ENCODE data around the gene SPIRE1.
"Not testable (repeated sequence)": the region's sequence is repeated elsewhere in the genome, so short reads cannot be mapped to it uniquely, and the experiment has no call there.

The SPIRE1 gene

DNA sequence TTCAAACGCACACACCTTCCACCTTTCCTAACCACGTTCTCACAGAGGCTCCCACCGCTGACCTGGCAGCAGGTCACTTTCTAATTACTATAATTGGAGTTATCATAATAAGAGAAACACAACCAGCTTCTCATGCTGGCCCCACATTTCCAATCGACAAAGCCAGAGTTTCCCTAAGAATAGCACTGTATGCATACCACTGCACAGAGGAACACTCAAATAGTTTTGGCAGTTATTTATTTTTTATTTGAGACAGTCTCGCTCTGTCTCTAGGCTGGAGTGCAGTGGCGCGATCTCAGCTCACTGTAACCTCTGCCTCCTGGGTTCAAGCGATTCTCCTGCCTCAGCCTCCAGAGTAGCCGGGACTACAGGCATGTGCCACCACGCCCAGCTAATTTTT is 176.0 kb downstream of the SPIRE1 start:
- DNase-seq: not testable (repeated sequence)

DNA sequence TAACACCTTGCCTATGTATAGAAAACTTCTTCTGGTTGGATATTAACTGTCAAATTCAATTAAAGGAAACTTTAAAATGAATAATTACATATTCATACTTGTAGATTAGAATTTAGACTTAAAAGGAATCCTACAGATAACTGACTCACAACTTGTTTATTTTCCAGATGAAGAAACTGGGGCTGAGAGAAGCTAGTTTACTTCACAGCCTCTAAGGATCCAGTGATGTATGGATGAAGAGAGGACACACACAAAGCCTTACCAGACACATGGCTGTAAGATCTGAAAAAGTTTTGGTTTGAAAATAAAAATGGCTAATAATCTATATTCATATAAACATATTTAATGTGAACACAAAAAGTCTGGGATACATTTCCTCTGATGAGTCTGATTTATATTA is 177.9 kb downstream of the SPIRE1 start:
- DNase-seq: no peak

DNA sequence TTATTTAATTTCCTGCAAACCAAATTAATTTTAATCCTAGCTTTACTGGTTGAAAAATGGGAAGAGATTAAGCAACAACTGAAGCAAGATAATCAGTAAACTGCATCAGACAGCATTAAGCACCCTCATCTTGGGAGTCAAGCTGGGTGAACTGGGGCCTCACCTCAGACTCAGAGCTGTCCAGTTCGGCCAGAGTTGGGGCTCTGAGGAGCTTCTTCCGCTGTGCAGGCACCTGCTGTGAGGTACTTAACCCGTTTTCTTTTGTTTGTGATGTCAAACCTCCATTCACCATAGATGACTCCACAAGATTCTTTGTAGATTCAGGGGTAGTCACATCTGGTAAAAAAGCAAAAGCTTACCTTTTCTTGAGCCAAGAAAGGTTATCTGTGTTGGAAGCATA is 178.4 kb downstream of the SPIRE1 start:
- DNase-seq: no peak

DNA sequence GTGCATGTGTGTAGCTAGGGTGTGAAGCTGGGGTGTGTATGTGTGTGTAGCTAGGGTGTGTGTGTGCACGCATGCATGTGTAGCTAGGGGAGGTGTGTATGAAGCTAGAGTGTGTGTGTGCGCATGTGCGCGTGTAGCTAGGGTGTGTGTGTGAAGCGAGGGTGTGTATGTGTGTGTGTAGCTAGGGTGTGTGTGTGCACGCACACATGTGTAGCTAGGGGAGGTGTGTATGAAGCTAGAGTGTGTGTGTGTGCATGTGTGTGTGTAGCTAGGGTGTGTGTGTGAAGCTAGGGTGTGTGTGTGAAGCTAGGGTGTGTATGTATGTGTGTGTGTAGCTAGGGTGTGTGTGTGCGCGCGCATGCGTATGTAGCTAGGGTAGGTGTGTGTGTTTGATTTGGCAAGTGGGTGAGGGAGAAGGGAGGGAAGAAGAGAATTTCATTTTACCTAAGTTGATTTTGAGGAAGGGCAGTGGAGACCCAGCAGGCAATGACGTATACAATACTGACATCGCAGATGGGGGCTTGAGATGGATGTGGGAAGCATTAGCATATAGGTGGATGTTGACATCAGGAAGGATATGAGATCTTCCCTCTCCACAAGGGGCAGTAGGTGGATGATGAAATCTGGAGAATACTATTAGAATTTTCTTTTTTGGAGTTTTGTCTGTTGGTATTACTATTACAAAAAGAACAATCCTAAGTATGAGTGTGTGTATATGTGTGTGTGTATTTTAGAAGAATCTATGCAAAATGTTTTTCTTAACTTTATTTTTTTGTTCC is 179.4 kb downstream of the SPIRE1 start:
- no peak for DNase-seq

DNA sequence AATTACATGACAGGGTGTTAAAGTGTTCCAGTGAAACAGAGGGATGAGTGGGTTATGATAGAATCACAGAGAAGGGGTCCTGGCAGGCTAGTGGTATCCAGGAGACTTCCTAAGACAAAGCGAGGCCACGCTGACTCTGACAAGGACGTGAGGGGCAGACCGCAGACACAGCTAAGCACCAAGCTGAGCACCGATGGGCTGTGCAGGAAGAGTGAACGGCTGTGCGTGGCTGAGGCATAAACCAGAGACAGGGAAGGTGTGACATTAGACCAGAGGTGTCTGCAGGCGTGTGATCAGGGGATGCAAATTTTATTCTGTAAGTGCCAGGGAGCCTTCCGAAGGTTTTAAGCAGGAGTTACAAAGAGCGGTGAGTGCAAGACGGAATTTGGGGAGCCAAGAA is 180.3 kb downstream of the SPIRE1 start:
- DNase-seq: no peak

DNA sequence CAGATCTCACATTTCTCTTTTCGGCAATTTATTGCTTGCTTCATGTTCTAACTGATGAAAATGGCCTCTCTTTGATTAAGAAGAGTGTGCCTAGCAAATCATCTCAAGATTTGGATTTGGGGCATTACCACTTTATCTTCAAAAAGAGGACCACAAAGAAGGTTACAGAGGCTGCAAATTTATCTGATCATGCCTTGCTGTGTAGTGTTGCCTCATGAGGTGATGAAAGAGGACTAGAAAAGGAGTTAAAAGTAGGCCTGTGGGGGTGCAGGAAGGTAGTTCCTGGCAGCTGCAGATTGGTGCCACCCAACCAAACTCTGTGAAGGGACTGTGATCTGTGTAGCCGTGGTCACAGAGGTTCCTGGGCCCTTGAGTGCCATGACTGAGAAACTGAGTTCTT is 181.0 kb downstream of the SPIRE1 start:
- DNase-seq: no peak

DNA sequence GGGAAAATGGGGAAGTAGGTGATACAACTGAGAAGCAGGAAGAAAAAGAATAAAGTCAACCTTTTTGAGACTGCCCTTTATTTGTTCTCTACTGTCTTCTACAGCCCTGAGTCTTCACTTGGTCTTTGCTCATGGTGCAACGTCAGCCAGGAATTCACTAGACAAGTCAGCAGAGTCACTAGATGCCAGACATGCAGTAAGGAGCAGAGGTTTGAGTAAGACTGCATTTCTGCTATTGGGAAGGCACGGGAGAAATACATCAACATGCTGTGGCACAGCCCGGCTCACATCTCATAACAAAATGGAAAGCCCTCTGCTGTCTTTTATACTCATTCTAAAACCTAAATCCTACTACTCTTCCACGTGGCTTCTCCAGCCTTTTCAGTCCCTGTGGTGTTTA is 183.0 kb downstream of the SPIRE1 start:
- DNase-seq: no peak

DNA sequence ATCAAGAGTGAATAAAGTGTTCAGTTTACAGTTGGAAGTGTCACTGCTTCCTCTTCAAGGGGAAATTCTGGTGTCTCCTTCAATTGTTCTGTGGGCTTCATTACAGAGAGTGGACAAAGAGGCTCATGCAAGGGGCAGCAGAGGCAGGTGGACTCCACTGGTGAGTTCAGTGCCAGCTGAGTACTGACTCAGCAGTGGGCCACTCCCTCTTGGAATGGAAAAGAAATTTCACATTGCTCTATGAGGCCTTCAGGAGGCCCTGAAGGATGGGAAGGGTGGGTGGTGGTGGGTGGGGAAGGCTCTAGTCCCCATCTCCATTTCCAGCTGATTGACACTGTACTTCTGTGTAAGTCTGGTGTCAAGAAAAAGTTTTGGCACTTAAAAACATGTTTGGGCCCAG is 183.8 kb downstream of the SPIRE1 start:
- no peak for DNase-seq

DNA sequence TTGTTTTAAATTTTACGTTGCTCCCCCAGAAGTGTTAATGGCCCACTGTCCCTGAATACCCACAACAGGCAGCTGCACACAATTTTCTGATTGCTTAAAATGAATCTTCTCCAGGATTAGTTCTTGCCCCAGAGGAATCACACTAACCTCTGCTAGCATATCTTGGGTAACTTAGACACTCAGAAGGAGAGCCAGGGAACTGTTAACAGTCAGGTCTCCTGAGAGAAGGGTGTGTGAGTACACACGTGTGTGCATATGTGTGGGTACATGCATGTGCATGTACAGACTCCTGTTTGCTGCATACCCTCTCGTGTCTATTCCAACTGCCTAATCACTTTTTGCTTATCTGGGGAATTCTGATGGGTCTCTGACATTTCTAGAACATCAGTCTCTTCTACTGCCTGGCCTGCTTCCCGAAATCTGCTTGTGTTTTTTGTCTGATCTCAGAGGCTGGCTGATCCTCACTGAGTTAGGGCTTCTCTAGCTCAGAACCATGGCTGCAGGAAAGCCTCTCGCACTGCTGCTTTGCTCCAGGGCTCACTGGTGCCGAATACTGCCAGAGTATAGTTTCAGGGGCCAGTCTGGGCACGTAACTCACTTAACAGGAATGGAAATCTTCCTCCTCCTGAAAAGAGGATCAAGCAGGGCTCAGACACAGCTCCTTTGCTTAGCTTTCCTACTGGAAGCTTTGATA is 187.4 kb downstream of the SPIRE1 start:
- DNase-seq: no peak

DNA sequence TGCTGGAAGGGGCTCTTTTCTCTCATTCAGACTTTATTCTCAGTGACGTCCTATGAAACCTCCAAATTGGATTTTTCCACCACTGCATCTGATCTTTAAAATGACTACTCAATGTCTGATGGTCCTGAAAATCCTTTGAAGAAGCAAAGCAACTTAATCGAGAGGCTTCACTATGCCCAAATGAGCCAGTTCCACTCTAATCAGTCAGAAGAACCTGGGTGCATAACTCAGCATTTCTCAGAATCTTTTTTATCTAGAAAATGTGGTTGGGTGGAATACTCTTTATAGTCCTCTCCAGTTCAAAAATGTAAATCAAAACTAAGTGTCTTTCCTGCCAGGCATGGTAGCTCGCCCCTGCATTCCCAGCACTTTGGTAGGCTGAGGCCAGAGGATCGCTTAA is 189.5 kb downstream of the SPIRE1 start:
- DNase-seq: no peak

DNA sequence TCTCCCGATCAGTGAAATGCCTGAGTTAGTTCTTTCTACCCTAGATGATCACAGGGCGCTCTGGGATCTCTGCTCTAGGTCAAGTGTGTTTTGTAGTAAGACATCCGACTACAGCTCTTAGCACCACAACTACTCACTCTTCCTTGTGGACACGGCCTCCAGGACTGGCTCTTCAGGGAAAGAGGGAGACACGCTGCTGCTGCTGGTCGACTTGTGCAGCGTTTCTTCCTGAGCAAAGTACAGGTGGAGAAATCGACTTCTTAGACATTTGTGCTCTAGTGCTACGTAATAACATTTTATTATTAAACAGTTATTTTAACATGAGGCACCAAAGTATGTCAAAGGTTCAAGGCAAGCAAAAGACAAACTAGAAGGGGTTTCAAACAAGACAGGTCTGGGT is 193.2 kb downstream of the SPIRE1 start:
- no peak for DNase-seq

DNA sequence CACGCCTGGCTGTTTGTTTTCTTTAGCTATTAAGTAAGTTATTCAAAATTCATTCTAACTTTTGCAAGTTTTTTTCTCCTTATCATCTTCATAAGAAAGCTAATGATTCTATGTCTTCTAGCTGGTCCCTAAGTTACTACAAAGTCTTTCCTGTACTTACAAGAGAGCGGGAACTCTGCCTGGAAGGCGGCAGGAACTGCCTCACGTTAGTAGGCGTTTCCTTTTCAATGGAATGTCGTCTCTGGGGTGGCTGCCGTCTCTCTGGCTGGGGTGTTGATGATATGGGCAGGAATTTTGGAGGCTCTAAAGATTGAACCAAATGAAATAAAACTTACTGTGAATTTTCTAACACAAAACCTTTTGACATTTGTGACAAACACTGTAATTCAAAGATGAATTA is 194.7 kb downstream of the SPIRE1 start:
- DNase-seq: no peak

DNA sequence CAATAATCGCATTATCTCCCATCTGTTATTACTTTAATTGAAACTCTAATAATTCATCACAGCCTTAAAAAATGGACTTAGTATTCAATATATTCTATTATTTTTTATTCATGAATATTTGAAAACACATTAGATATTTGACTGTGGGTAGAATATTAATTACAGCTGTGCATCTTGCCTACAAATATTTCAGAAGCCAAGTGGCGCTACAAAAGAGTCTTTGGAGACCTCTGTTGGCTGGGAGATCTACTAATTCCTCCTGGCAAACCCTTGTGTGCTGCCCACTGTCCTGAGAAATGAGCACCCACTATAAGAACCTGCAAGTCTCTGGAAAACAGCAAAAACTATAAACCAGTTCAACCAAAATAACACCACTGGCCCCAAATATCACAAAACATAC is 195.7 kb downstream of the SPIRE1 start:
- DNase-seq: no peak

DNA sequence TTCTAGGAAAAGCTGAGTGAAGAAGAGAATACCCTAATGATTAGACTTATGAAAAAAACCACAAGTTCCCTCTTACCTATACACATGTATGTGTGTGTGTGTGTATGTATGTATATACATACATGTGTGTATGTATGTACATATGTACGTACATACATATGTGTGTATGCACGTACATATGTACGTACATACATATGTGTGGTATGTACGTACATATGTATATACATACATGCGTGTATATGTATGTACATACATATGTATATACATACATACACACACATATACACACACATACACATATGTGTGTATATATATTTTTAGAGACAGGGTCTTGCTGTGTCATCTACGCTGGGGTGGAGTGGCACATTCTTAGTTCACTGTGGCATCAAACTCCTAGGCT is 196.6 kb downstream of the SPIRE1 start:
- DNase-seq: no peak

DNA sequence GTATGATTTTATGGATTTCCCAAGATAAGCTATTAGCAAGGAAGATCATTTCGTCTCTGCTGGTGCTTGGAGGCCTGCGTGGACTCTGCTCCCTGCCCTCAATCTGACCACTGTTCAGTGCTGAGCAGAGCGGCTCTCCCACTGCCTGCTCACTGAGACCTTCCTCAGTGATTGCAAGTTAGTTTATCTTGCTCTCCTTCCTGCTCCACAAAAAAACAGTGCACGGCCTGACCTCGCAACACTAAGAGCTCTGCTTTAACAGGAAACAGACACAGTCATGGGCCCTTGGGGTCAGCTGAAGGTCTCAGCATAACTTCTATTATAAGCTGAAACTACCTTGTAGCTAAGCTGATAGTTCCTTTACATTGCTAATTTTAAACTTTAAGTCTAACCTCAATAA is 197.0 kb downstream of the SPIRE1 start:
- DNase-seq: no peak

DNA sequence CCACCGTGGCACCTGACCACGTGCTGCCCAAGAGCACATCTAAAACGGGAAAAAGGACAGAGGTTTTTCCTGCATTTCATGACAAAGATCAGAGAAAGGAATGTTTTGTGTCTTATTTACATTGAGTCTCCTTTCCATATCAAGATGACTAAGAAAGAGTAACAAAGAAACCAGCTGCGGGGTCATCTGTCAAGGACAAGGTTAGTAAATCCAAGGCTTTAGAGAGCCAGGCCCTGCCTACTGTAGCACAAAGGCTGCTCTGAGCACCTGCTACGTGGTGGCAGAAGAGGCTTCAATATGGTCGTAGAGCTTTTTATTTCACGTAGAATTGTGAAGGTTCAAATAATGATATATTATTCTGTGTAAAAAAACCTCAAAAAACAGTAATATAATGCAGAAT is 199.1 kb downstream of the SPIRE1 start:
- DNase-seq: no peak

DNA sequence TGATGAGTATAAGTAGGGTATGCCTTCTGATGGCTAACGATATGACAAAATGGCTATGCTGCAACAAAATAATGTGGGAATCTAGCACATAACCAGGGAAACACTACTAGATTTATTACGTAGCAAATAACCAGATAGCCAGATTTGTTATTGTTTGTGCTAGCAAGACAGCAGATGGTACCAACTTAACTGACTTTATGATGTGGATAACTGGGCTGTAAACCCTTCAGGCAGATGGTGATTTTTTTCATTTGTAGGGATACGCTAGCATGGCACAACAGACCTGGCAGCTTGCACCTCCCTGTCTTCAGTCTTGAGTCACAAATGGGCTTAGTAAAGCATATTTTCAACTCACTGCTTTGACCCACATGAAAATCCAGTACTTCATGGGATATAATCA is 201.5 kb downstream of the SPIRE1 start:
- DNase-seq: no peak

DNA sequence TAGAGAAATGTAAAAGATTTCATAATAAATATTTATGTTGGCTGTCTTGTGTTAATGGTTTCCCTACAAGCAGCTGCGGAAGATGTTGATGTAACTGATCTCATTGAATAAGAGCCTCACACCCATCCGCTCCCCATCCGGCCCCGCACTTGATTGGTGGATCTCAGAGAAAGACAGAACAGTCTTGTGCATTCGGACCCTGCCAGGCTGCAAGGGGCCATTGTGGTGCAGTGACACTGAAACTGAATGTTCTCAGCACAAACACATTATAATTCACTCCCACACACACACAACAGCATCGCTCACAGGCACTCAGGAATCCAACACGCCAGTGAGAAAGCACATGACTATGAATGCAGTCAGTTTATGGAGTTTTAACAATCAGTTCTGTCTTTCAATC is 202.4 kb downstream of the SPIRE1 start:
- DNase-seq: no peak

DNA sequence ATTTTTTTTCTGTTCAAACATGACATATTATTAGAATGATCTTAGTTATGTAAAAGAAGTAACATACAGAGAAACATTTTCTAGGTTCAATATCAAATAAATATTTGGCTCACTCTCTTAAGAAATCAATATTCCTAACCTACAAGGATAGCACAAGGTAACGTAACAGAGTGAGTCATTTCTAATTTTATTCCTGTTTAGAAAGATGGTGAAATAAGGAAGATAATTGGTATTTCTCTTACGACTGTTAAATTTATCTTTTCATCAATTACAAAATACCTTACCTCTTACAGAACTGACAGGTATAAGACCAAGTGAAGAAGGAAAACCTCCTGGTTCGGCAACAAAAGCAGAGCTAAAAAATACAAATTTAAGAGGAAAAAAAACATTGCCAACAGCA is 205.1 kb downstream of the SPIRE1 start:
- DNase-seq: no peak

DNA sequence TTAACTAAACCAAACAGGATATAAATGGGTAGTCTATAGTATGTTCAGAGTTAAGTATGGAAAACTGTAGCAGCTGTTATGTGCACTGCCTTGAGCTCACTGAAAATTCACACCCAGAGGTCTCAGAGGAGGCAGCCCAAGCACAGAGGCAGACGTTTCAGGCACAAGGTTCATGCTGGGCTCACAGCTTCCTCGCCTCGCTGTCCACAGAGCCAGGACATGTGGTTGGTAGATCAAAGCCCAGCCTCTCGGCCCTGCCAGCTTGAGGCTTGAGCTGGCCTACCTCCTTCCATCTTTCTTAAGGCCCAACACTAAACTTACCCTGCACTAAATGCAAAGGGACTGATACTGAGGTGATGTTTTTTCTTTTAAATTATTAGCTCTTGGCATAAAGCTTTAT is 206.5 kb downstream of the SPIRE1 start:
- no peak for DNase-seq

DNA sequence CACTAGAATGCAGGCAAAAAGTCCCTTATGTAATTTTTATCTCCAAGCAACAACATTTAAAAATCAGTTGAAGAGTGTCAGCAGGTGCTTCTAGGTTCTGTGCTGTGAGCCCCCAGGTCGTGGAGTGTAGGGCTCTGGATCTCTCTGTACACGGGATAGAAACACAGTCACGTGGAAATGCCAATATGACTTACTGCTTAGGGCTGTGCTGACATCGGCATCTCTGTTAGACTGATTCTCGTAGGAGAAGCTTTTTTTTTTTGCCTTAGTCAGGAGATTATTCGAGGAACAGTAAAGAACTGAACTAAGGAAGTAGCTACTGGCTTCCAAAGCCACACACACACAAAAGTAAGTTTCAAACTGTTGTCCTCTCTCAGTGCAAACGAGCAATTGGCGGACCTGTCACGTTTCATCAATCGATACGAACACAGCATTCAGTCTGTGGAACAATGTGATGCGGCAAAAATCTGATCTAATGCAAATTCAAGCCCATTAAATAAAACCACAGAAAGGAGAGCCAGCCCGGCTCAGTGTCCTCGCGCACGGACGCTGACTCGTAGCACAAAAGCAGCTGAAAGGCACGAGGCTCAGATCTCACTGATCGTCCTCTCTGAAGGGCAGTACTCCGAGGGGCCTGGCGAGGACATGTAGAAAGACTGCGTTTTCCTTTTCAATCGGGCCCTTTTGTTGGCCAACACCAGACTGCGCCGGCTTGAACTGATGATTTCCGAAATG is 208.7 kb downstream of the SPIRE1 start:
- no peak for DNase-seq

DNA sequence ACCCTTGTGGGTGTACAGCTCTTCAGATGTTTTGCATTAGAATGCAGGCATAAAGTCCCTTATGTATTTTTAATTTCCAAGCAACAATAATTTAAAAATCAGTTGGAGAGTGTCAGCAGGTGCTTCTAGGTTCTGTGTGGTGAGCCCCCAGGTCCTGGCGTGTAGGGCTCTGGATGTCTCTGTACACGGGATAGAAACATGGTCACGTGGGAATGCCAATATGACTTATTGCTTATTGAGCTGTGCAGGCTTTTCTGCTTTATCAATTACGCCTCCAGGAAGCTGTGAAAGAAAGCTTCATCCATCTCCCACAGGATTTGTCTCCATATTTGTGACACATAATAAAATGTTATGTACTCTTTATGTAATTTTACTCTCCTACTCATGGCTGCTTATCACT is 212.4 kb downstream of the SPIRE1 start:
- DNase-seq: no peak

DNA sequence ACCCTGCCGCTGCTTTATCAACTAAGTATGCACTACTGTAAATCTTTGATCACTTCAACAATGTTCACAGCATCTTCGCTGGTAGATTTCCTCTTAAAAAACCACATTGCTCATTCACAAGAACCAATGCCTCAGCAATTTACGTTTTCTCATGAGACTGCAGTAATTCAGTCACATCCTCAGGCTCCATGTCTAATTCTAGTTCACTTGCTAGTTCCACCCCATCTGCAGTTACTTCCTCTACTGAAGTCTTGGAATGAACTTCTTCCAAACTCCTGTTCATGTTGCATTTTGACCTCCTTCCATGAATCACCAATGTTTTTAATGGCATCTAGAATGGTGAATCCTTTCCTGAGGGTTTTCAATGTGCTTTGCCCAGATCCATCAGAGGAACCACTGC is 214.4 kb downstream of the SPIRE1 start:
- no peak for DNase-seq

DNA sequence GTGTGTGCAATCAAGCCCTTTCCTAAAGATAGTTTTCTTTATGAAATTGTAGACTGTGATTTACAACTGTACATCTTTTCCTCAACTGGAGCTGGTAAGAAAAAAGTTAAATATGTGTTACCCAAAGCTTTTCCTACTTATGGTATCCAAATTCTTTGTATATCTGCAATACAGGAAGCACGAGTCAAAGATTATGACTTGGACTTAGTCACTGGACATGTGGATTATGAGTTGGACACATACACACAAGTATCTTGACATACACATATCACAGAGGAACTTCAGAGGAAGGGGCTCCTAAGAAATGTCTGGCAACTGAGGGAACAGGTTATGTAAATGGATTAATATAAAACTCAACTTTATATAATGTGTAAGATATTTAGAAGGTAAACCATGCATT is 215.0 kb downstream of the SPIRE1 start:
- no peak for DNase-seq

Data from stimulated activated CD4-positive, alpha-beta T cell treated with anti-CD3 and anti-CD28 coated beads, Interleukin-4, amount 100 ng/mL, for 24 hours (primary cell).